HL-60 (cell line): Measurements from ENCODE around the gene THSD8.

Source experiments
- DNase-seq, 2 experiments: peaks; one replicate each; pipeline ENCODE4 v3.0.0-alpha.2; 2010 to 2020; ENCODE audit warnings: low read depth in 1 of 2, low spot score in 1 of 2
- H3K27ac ChIP-seq: fragments of 250-450 bp; sonication (Bioruptor Pico); replicated peaks from 2 replicates; pipeline ENCODE4 v1.5.1; 2020; ENCODE audit warnings: mild to moderate bottlenecking, moderate library complexity
- H3K27me3 ChIP-seq: fragments of 250-450 bp; sonication (Bioruptor Pico); 2 replicates; pipeline ENCODE4 v1.5.1; 2021; ENCODE audit warnings: mild to moderate bottlenecking, moderate library complexity; ENCODE audit not compliant: insufficient read depth, poor library complexity, severe bottlenecking
- H3K4me3 ChIP-seq: replicated peaks from 2 replicates; pipeline ENCODE4 v1.5.1; 2011; ENCODE audit warnings: mild to moderate bottlenecking, control low read depth, low read length; ENCODE audit not compliant: insufficient read depth
- GABPA ChIP-seq: IDR thresholded peaks from 2 replicates; pipeline ENCODE4 v1.6.1; 2012; ENCODE audit warnings: low read depth
- POLR2AphosphoS5 ChIP-seq: IDR thresholded peaks from 2 replicates; pipeline ENCODE4 v1.6.1; 2012; ENCODE audit warnings: low read depth
- SPI1 ChIP-seq: IDR thresholded peaks from 2 replicates; pipeline ENCODE4 v1.6.1; 2012; ENCODE audit warnings: low read depth, mild to moderate bottlenecking, borderline replicate concordance
- TF ChIP-seq, protein P1 (sequence below): IDR thresholded peaks from 2 replicates; pipeline ENCODE4 v1.6.1; 2012; ENCODE audit warnings: low read depth; ENCODE audit not compliant: insufficient replicate concordance
- TF ChIP-seq, protein P2 (sequence below): IDR thresholded peaks from one replicate; pipeline ENCODE4 v1.5.1; 2011; ENCODE audit warnings: low read length, control low read depth, inconsistent platforms; ENCODE audit not compliant: insufficient read depth

THSD8 gene

GRCh38 chr19:12841094-12841493, 39.2 kb downstream of the THSD8 start:
- Histone ChIP-seq H3K4me3 (no peak overlapping the region), H3K27me3 (peaks cover 56% of the 10 kb centered on the region)

GRCh38 chr19:12842511-12842910, 40.6 kb downstream of the THSD8 start:
- Histone ChIP-seq H3K27ac (no peak overlapping the region), H3K4me3 (no peak overlapping the region), H3K27me3 (peaks cover 42% of the 10 kb centered on the region)
- no peak for DNase-seq
- TF ChIP-seq GABPA: no peak
- TF ChIP-seq, protein P1, sequence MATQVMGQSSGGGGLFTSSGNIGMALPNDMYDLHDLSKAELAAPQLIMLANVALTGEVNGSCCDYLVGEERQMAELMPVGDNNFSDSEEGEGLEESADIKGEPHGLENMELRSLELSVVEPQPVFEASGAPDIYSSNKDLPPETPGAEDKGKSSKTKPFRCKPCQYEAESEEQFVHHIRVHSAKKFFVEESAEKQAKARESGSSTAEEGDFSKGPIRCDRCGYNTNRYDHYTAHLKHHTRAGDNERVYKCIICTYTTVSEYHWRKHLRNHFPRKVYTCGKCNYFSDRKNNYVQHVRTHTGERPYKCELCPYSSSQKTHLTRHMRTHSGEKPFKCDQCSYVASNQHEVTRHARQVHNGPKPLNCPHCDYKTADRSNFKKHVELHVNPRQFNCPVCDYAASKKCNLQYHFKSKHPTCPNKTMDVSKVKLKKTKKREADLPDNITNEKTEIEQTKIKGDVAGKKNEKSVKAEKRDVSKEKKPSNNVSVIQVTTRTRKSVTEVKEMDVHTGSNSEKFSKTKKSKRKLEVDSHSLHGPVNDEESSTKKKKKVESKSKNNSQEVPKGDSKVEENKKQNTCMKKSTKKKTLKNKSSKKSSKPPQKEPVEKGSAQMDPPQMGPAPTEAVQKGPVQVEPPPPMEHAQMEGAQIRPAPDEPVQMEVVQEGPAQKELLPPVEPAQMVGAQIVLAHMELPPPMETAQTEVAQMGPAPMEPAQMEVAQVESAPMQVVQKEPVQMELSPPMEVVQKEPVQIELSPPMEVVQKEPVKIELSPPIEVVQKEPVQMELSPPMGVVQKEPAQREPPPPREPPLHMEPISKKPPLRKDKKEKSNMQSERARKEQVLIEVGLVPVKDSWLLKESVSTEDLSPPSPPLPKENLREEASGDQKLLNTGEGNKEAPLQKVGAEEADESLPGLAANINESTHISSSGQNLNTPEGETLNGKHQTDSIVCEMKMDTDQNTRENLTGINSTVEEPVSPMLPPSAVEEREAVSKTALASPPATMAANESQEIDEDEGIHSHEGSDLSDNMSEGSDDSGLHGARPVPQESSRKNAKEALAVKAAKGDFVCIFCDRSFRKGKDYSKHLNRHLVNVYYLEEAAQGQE: no peak
- no peak for TF ChIP-seq SPI1
- TF ChIP-seq, protein P2, sequence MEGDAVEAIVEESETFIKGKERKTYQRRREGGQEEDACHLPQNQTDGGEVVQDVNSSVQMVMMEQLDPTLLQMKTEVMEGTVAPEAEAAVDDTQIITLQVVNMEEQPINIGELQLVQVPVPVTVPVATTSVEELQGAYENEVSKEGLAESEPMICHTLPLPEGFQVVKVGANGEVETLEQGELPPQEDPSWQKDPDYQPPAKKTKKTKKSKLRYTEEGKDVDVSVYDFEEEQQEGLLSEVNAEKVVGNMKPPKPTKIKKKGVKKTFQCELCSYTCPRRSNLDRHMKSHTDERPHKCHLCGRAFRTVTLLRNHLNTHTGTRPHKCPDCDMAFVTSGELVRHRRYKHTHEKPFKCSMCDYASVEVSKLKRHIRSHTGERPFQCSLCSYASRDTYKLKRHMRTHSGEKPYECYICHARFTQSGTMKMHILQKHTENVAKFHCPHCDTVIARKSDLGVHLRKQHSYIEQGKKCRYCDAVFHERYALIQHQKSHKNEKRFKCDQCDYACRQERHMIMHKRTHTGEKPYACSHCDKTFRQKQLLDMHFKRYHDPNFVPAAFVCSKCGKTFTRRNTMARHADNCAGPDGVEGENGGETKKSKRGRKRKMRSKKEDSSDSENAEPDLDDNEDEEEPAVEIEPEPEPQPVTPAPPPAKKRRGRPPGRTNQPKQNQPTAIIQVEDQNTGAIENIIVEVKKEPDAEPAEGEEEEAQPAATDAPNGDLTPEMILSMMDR: no peak
- no peak for TF ChIP-seq POLR2AphosphoS5

More at GRCh38 chr19:12841094-12841493, 39.2 kb downstream of the THSD8 start:
- no peak for DNase-seq
- TF ChIP-seq GABPA: no peak
- TF ChIP-seq, protein P1: no peak
- TF ChIP-seq POLR2AphosphoS5: no peak
- no peak for TF ChIP-seq SPI1
- TF ChIP-seq, protein P2: no peak
- H3K27ac ChIP-seq: no peak overlapping the region

- no peak for DNase-seq
- peaks cover 36% of the 10 kb centered on the region for H3K27me3 ChIP-seq
- TF ChIP-seq SPI1: no peak
- TF ChIP-seq, protein P2: no peak
- no peak for TF ChIP-seq POLR2AphosphoS5
- no peak for TF ChIP-seq GABPA
- TF ChIP-seq, protein P1: no peak
These were observed 41.5 kb downstream of the THSD8 start for GRCh38 chr19:12843328-12843727.

More at GRCh38 chr19:12843328-12843727, 41.5 kb downstream of the THSD8 start:
- H3K27ac ChIP-seq: no peak overlapping the region
- H3K4me3 ChIP-seq: no peak overlapping the region
